GM23338 (cell line): ENCODE results near the gene CDH5. TPM values are rescaled to one million over a fixed set of nuclear protein-coding genes. Genes with fewer than 3 reads are reported as not detected.

Source experiments
- ATAC-seq: fragments of 200-7000 bp; cut with Tn5 transposase; 3 replicates; pipeline ENCODE4 v1.9.1; 2020
- DNase-seq: peaks from one replicate; pipeline ENCODE4 v3.0.0-alpha.2; 2015; ENCODE audit warnings: low spot score
- H2AFZ ChIP-seq: fragments of 200-600 bp; sonication (generic); 2 replicates; pipeline ENCODE4 v1.8.0; 2016; ENCODE audit warnings: antibody characterized with exemption, mild to moderate bottlenecking, moderate library complexity
- H3F3A ChIP-seq: fragments of 200-600 bp; sonication (generic); replicated peaks from 2 replicates; pipeline ENCODE4 v1.8.0; 2017; ENCODE audit warnings: antibody characterized with exemption, mixed run types, low read depth
- H3K27ac ChIP-seq: fragments of 200-600 bp; sonication (generic); 2 replicates; pipeline ENCODE4 v1.6.1; 2016; ENCODE audit warnings: low read depth
- H3K27me3 ChIP-seq: fragments of 200-600 bp; sonication (generic); 2 replicates; pipeline ENCODE4 v1.8.0; 2016; ENCODE audit warnings: mild to moderate bottlenecking, mixed run types, moderate library complexity; ENCODE audit not compliant: insufficient read depth
- H3K36me3 ChIP-seq: fragments of 200-600 bp; sonication (generic); 2 replicates; pipeline ENCODE4 v1.8.0; 2016; ENCODE audit warnings: mild to moderate bottlenecking; ENCODE audit not compliant: insufficient read depth
- H3K4me1 ChIP-seq: fragments of 200-600 bp; sonication (generic); 2 replicates; pipeline ENCODE4 v1.8.0; 2016; ENCODE audit warnings: mild to moderate bottlenecking, moderate library complexity; ENCODE audit not compliant: insufficient read depth
- H3K4me2 ChIP-seq: fragments of 200-600 bp; sonication (generic); 2 replicates; pipeline ENCODE4 v1.7.1; 2017; ENCODE audit warnings: mixed run types
- H3K4me3 ChIP-seq: fragments of 200-600 bp; sonication (generic); 2 replicates; pipeline ENCODE4 v1.6.1; 2016; ENCODE audit warnings: mixed run types
- H3K79me2 ChIP-seq: fragments of 200-600 bp; sonication (generic); replicated peaks from 2 replicates; pipeline ENCODE4 v1.8.0; 2017; ENCODE audit warnings: mild to moderate bottlenecking; ENCODE audit not compliant: insufficient read depth
- H3K9me2 ChIP-seq: fragments of 200-600 bp; sonication (generic); 2 replicates; pipeline ENCODE4 v1.8.0; 2017; ENCODE audit not compliant: insufficient read depth
- H4K20me1 ChIP-seq: fragments of 200-600 bp; sonication (generic); replicated peaks from 2 replicates; pipeline ENCODE4 v1.8.0; 2017; ENCODE audit warnings: mild to moderate bottlenecking; ENCODE audit not compliant: insufficient read depth
- H3K27ac Mint-ChIP-seq: 2 replicates; pipeline ENCODE4 v1.8.0; 2020; ENCODE audit warnings: inconsistent platforms, mild to moderate bottlenecking, moderate library complexity, mixed read lengths
- H3K27me3 Mint-ChIP-seq: 3 replicates; pipeline ENCODE4 v1.8.0; 2022; ENCODE audit warnings: low read depth, mild to moderate bottlenecking, moderate library complexity, mixed read lengths, inconsistent platforms; ENCODE audit not compliant: insufficient read depth, poor library complexity
- H3K36me3 Mint-ChIP-seq: 3 replicates; pipeline ENCODE4 v1.8.0; 2021; ENCODE audit warnings: low read depth, mild to moderate bottlenecking, inconsistent platforms, moderate library complexity, mixed read lengths
- H3K4me1 Mint-ChIP-seq: 3 replicates; pipeline ENCODE4 v1.8.0; 2020; ENCODE audit warnings: mild to moderate bottlenecking, inconsistent platforms, mixed read lengths
- H3K4me3 Mint-ChIP-seq: 3 replicates; pipeline ENCODE4 v1.8.0; 2021; ENCODE audit warnings: moderate library complexity, mild to moderate bottlenecking, inconsistent platforms, mixed read lengths
- H3K9me3 Mint-ChIP-seq: 3 replicates; pipeline ENCODE4 v1.8.0; 2020; ENCODE audit warnings: moderate library complexity, mild to moderate bottlenecking, inconsistent platforms, mixed read lengths
- CREB1 ChIP-seq: fragments of 250-450 bp; sonication (Bioruptor Pico); IDR thresholded peaks from 2 replicates; pipeline ENCODE4 v1.5.0; 2020; ENCODE audit warnings: low read depth, mild to moderate bottlenecking, moderate library complexity
- ETS1 ChIP-seq: IDR thresholded peaks from 2 replicates; pipeline ENCODE4 v1.6.1; 2016; ENCODE audit warnings: antibody characterized with exemption
- EZH2 ChIP-seq: fragments of 200-600 bp; sonication (generic); IDR thresholded peaks from one replicate; pipeline ENCODE4 v1.8.0; 2017; ENCODE audit warnings: antibody characterized with exemption, mild to moderate bottlenecking, low read depth; ENCODE audit not compliant: unreplicated experiment
- EZH2phosphoT487 ChIP-seq: fragments of 200-600 bp; sonication (generic); IDR thresholded peaks from one replicate; pipeline ENCODE4 v1.8.1; 2018; ENCODE audit warnings: antibody characterized with exemption; ENCODE audit not compliant: unreplicated experiment
- JUNB ChIP-seq: IDR thresholded peaks from one replicate; pipeline ENCODE4 v1.6.1; 2016; ENCODE audit warnings: antibody characterized with exemption; ENCODE audit not compliant: unreplicated experiment
- NANOG ChIP-seq: IDR thresholded peaks from 2 replicates; pipeline ENCODE4 v1.6.1; 2016; ENCODE audit warnings: antibody characterized with exemption, borderline replicate concordance
- POLR2AphosphoS5 ChIP-seq: IDR thresholded peaks from 2 replicates; pipeline ENCODE4 v1.6.1; 2016; ENCODE audit warnings: antibody characterized with exemption, low read depth
- REST ChIP-seq: IDR thresholded peaks from one replicate; pipeline ENCODE4 v1.6.1; 2018; ENCODE audit warnings: antibody characterized with exemption; ENCODE audit not compliant: unreplicated experiment
- STAT1 ChIP-seq: IDR thresholded peaks from one replicate; pipeline ENCODE4 v1.6.1; 2016; ENCODE audit warnings: antibody characterized with exemption; ENCODE audit not compliant: unreplicated experiment
- ZNF114 ChIP-seq: fragments of 250-450 bp; sonication (Bioruptor Pico); IDR thresholded peaks from 2 replicates; pipeline ENCODE4 v1.5.0; 2020; ENCODE audit warnings: mild to moderate bottlenecking, moderate library complexity
- ZNF331 ChIP-seq: fragments of 250-450 bp; sonication (Bioruptor Pico); IDR thresholded peaks from 2 replicates; pipeline ENCODE4 v1.5.0; 2020; ENCODE audit warnings: low read depth, mild to moderate bottlenecking, moderate library complexity
- ZNF462 ChIP-seq: fragments of 250-450 bp; sonication (Bioruptor Pico); IDR thresholded peaks from 2 replicates; pipeline ENCODE4 v1.5.0; 2020; ENCODE audit warnings: mild to moderate bottlenecking, moderate library complexity
- polyA plus RNA-seq: library from polyadenylated mRNA; unstranded; fragments of >200 nt; fragmentation: Nextera tagmentation; extraction: Ambion mirVana; gene quantifications from 2 replicates; pipeline ENCODE4 v1.2.1, GENCODE V29; 2016
- total RNA-seq: library from RNA; depleted of rRNA; stranded (reverse); fragments of >200 nt; shearing (Covaris generic); gene quantifications from 2 replicates; pipeline ENCODE4 v1.2.3, GENCODE V29; 2014
- TF ChIP-seq, protein P1 (sequence below), 2 experiments: fragments of 200-600 bp in 1 of 2; sonication (generic) in 1 of 2; conservative IDR thresholded peaks; 2 replicates each; pipeline versions ENCODE4 v1.5.1 to v1.6.1; 2016 to 2017; ENCODE audit warnings: antibody characterized with exemption in 2 of 2, low read depth in 2 of 2, mild to moderate bottlenecking in 2 of 2, moderate library complexity in 1 of 2

The CDH5 gene
- total and polyA plus RNA-seq, 2 experiments from 2014 or later, result 0.18 TPM; not detected in 1

- Mint-ChIP-seq H3K36me3 (no peaks in the 10 kb centered on the region; the same call in 2 of the 3 replicates), H3K27ac (no peak overlapping the region)
Measured at GRCh38 chr16:66337463-66338188, 28.9 kb upstream of the CDH5 start.

More at GRCh38 chr16:66337463-66338188, 28.9 kb upstream of the CDH5 start:
- no peaks in the 10 kb centered on the region for H3K36me3 ChIP-seq
- Mint-ChIP-seq H3K4me3 (no peak overlapping the region), H3K9me3 (peaks cover 7% of the 10 kb centered on the region; the same call in 1 of the 3 replicates), H3K4me1 (no peaks in the 10 kb centered on the region; the same call in 2 of the 3 replicates), H3K27me3 (peaks cover 6% of the 10 kb centered on the region)
- H3K27me3 ChIP-seq, result no peaks in the 10 kb centered on the region
- no peaks in the 10 kb centered on the region for H3K79me2 ChIP-seq
- H2AFZ ChIP-seq, result no peak overlapping the region
- ATAC-seq, result no peak
- H3K27ac ChIP-seq, result no peak overlapping the region
- H3K4me1 ChIP-seq, result no peaks in the 10 kb centered on the region
- H3K4me3 ChIP-seq, result no peak overlapping the region
- DNase-seq, result no peak
- no peak overlapping the region for H3K4me2 ChIP-seq
- no peaks in the 10 kb centered on the region for H3F3A ChIP-seq
- TF ChIP-seq ETS1 (no peak), EZH2phosphoT487 (no peak), EZH2 (no peak), NANOG (no peak), CREB1 (CRISPR knock-in tag) (no peak), REST (no peak), ZNF331 (CRISPR knock-in tag) (no peak), POLR2AphosphoS5 (no peak), STAT1 (no peak), JUNB (no peak), ZNF462 (CRISPR knock-in tag) (no peak), ZNF114 (CRISPR knock-in tag) (no peak)
- TF ChIP-seq, protein P1, sequence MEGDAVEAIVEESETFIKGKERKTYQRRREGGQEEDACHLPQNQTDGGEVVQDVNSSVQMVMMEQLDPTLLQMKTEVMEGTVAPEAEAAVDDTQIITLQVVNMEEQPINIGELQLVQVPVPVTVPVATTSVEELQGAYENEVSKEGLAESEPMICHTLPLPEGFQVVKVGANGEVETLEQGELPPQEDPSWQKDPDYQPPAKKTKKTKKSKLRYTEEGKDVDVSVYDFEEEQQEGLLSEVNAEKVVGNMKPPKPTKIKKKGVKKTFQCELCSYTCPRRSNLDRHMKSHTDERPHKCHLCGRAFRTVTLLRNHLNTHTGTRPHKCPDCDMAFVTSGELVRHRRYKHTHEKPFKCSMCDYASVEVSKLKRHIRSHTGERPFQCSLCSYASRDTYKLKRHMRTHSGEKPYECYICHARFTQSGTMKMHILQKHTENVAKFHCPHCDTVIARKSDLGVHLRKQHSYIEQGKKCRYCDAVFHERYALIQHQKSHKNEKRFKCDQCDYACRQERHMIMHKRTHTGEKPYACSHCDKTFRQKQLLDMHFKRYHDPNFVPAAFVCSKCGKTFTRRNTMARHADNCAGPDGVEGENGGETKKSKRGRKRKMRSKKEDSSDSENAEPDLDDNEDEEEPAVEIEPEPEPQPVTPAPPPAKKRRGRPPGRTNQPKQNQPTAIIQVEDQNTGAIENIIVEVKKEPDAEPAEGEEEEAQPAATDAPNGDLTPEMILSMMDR (conservative IDR thresholded peaks at IDR 0.05; ENCODE audit: low read depth in 2 of 2), result no peak
- no peaks in the 10 kb centered on the region for H4K20me1 ChIP-seq
- no peaks in the 10 kb centered on the region for H3K9me2 ChIP-seq
